ENCODE measurements around the gene SH3TC1.

DNA sequence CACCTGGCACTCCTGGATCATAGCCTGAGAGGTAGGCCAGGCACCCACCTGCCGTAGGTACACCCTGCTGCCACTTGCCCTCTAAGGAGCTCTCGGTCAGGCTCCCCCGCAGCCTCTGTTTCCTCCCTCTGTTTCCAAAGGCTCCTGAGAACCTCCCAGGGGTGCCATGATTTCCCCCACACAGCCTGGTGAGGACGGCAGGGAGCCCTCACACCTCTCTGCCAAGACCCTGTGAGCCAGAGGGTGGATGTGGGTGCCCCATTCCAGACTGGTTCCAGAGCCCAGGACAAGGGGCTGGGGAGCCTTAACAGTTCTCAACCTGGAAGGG, 38.9 kb upstream of the SH3TC1 start:
- TF ChIP-seq CTCF (conservative IDR thresholded peaks at IDR 0.05; ENCODE audit: low read length) (no peak), EZH2phosphoT487 (IDR thresholded peaks at IDR 0.05; ENCODE audit: borderline replicate concordance) (no peak)
